HepG2 (cell line): ENCODE measurements around the gene RAN. TPM values are rescaled to one million over a fixed set of nuclear protein-coding genes. Genes with fewer than 3 reads are reported as not detected.

Source experiments
- ARHGAP35 ChIP-seq: sonication (generic); formaldehyde crosslinking; IDR thresholded peaks from 2 replicates; pipeline ENCODE4 v1.9.0; 2022; ENCODE audit warnings: mild to moderate bottlenecking, inconsistent platforms, moderate library complexity, missing genetic modification reagents, borderline replicate concordance
- FIP1L1 ChIP-seq: fragments of 200-400 bp; formaldehyde crosslinking; IDR thresholded peaks from 2 replicates; pipeline ENCODE4 v1.6.1; 2018; ENCODE audit warnings: low read depth, mild to moderate bottlenecking, low read length, moderate library complexity, borderline replicate concordance; ENCODE audit not compliant: insufficient read depth
- KLF11 ChIP-seq: IDR thresholded peaks from 2 replicates; pipeline ENCODE4 v1.6.1; 2016; ENCODE audit warnings: missing compliant biosample characterization
- MAF1 ChIP-seq: sonication (generic); formaldehyde crosslinking; IDR thresholded peaks from 2 replicates; pipeline ENCODE4 v1.5.0; 2020; ENCODE audit warnings: missing genetic modification reagents, borderline replicate concordance
- PATZ1 ChIP-seq: sonication (generic); formaldehyde crosslinking; IDR thresholded peaks from 2 replicates; pipeline ENCODE4 v1.4.0; 2020; ENCODE audit warnings: missing genetic modification reagents
- PHF21A ChIP-seq: sonication (generic); formaldehyde crosslinking; IDR thresholded peaks from 2 replicates; pipeline ENCODE4 v1.5.0; 2020; ENCODE audit warnings: mild to moderate bottlenecking, missing genetic modification reagents
- PLRG1 ChIP-seq: fragments of 450-650 bp; conservative IDR thresholded peaks from 2 replicates; pipeline ENCODE4 v1.6.1; 2016
- RXRA ChIP-seq: sonication (generic); formaldehyde crosslinking; IDR thresholded peaks from 2 replicates; pipeline ENCODE4 v1.5.1; 2020; ENCODE audit warnings: missing genetic modification reagents
- TFE3 ChIP-seq: IDR thresholded peaks from 2 replicates; pipeline ENCODE4 v1.6.1; 2016
- THRA ChIP-seq: sonication (generic); formaldehyde crosslinking; IDR thresholded peaks from 2 replicates; pipeline ENCODE4 v1.4.0; 2020; ENCODE audit warnings: missing genetic modification reagents, borderline replicate concordance
- ZIK1 ChIP-seq: sonication (generic); formaldehyde crosslinking; IDR thresholded peaks from 2 replicates; pipeline ENCODE4 v1.5.0; 2020; ENCODE audit warnings: mild to moderate bottlenecking, low read depth, missing genetic modification reagents, borderline replicate concordance
- ZNF142 ChIP-seq: sonication (generic); formaldehyde crosslinking; IDR thresholded peaks from 2 replicates; pipeline ENCODE4 v1.4.0; 2020; ENCODE audit warnings: missing genetic modification reagents
- ZNF549 ChIP-seq: sonication (generic); formaldehyde crosslinking; IDR thresholded peaks from 2 replicates; pipeline ENCODE4 v1.5.0; 2020; ENCODE audit warnings: missing genetic modification reagents
- ZNF552 ChIP-seq: sonication (generic); formaldehyde crosslinking; IDR thresholded peaks from 2 replicates; pipeline ENCODE4 v1.9.0; 2022; ENCODE audit warnings: missing genetic modification reagents, mild to moderate bottlenecking, borderline replicate concordance
- ZNF558 ChIP-seq: sonication (generic); formaldehyde crosslinking; IDR thresholded peaks from 2 replicates; pipeline ENCODE4 v1.9.0; 2022; ENCODE audit warnings: mild to moderate bottlenecking, missing genetic modification reagents, borderline replicate concordance
- ZNF775 ChIP-seq: sonication (generic); formaldehyde crosslinking; IDR thresholded peaks from 2 replicates; pipeline ENCODE4 v1.4.0; 2020; ENCODE audit warnings: missing genetic modification reagents, mild to moderate bottlenecking, moderate library complexity, borderline replicate concordance
- polyA plus RNA-seq, 8 experiments: library from polyadenylated mRNA; depleted of rRNA in 3 of 8; stranded (reverse) in 7 of 8; unstranded in 1 of 8; fragments of >200 nt; fragmentation: Illumina TruSeq in 4 of 8; extraction: Trizol in 4 of 8; gene quantifications; 2 replicates each; pipeline versions ENCODE4 v1.2.1 to v1.2.3, GENCODE V29; 2011 to 2016; ENCODE audit warnings: low read depth in 4 of 8, missing spikeins in 1 of 8, mixed read lengths in 1 of 8; ENCODE audit not compliant: insufficient read depth in 1 of 8
- total RNA-seq, 5 experiments: library from RNA; depleted of rRNA; stranded (reverse); fragments of >200 nt; fragmentation: Illumina TruSeq; extraction: Trizol; gene quantifications; 2 replicates each; pipeline ENCODE4 v1.2.3, GENCODE V29; 2016; ENCODE audit warnings: low read depth in 1 of 5

RAN gene
- total and polyA plus RNA-seq, 2 of the 13 experiments (the other 11 are each of a cell fraction or from before 2014, with no cell fraction given) = 1,335 to 1,630 TPM

DNA sequence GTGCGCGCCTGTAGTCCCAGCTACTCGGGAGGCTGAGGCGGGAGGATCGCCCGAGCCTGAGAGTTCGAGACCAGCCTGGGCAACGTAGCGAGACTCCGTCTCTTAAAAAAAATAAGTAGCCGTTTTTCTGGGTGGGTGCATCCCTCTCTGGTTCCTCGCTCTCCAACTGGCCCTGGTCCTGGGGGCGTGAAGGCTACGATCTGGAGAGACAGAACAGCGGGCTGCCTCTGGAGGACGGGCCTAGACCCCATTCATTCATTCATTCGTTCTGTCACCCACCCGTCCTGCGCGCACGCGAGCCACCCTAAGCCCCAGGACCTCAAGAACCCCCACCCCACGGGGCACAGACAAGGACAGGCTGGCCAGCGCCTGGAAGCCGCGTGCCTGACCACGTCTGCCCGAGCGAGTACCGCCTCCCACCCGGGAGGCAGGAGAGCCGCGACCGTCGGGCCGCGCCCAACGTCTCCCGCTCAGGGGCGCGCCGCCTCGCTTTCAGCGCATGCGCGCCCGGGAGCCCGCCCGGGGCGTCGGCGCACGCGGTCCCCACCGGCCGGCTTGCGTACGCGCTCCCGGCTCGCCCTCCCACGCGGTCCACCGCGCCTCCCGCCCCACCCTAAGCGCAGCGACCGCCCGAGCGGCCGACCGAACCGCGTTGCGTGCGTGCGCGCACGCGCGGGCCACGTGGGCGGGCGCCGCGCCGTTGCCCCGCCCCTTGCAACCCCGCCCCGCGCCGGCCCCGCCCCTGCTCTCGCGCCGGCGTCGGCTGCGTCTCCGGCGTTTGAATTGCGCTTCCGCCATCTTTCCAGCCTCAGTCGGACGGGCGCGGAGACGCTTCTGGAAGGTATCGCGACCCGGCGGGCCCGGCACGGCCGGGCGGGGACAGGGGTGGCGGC, at the start of gene RAN (continued):
- peak; percentile 82 for TF ChIP-seq ZNF142 (CRISPR knock-in tag)
- TF ChIP-seq RXRA (CRISPR knock-in tag) = peak; percentile 15; the same call in 1 of the 2 replicates
- TF ChIP-seq PLRG1 = no peak
- TF ChIP-seq KLF11 (CRISPR knock-in tag) = no peak
- TF ChIP-seq ZIK1 (CRISPR knock-in tag) = peak; percentile 30; the same call in 1 of the 2 replicates
- no peak; the same call in 1 of the 2 replicates for TF ChIP-seq PHF21A (CRISPR knock-in tag)
- TF ChIP-seq ZNF552 (CRISPR knock-in tag) = peak; percentile 62; the same call in 1 of the 2 replicates
- TF ChIP-seq PATZ1 (CRISPR knock-in tag) = no peak
- TF ChIP-seq ZNF558 (CRISPR knock-in tag) = 0 out of 2 replicates have a peak, but pooled peaks have one; percentile 1
- TF ChIP-seq FIP1L1 = no peak
- 0 out of 2 replicates have a peak, but pooled peaks have one; percentile 69 for TF ChIP-seq ZNF549 (CRISPR knock-in tag)
- TF ChIP-seq MAF1 (CRISPR knock-in tag) = 0 out of 2 replicates have a peak, but pooled peaks have one; percentile 65
- TF ChIP-seq TFE3 (CRISPR knock-in tag) = no peak
- TF ChIP-seq ARHGAP35 (CRISPR knock-in tag) = no peak
- no peak for TF ChIP-seq ZNF775 (CRISPR knock-in tag)
- TF ChIP-seq THRA (CRISPR knock-in tag) = 0 out of 2 replicates have a peak, but pooled peaks have one; percentile 14
